ELR (cell line): ENCODE measurements around the gene PTPRN2.
"Not testable (repeated sequence)": the region's sequence is repeated elsewhere in the genome, so short reads cannot be mapped to it uniquely, and the experiment has no call there.

Experiments
- DNase-seq: peaks from one replicate; pipeline ENCODE4 v3.0.0-alpha.2; 2015; ENCODE audit warnings: low read depth

Gene PTPRN2

GRCh38 chr7:158048569-158048968 lies 539.1 kb downstream of the PTPRN2 start:
- no peak for DNase-seq

- DNase-seq: no peak
Measured at GRCh38 chr7:158047391-158048059, 540.1 kb downstream of the PTPRN2 start.

GRCh38 chr7:158046246-158046645 lies 541.4 kb downstream of the PTPRN2 start:
- not testable (repeated sequence) for DNase-seq

GRCh38 chr7:158044482-158044823 lies 543.2 kb downstream of the PTPRN2 start:
- DNase-seq: no peak

- no peak for DNase-seq
Measured at GRCh38 chr7:158043551-158044481, 543.8 kb downstream of the PTPRN2 start.

GRCh38 chr7:158042156-158042880 lies 545.3 kb downstream of the PTPRN2 start:
- no peak for DNase-seq

GRCh38 chr7:158040199-158040598 lies 547.4 kb downstream of the PTPRN2 start:
- DNase-seq: no peak

- DNase-seq: no peak
Measured at GRCh38 chr7:158039270-158039669, 548.4 kb downstream of the PTPRN2 start.

- no peak for DNase-seq
Measured at GRCh38 chr7:158037211-158037610, 550.4 kb downstream of the PTPRN2 start.

- DNase-seq: no peak
Measured at GRCh38 chr7:158035343-158035742, 552.3 kb downstream of the PTPRN2 start.

GRCh38 chr7:158034571-158034970 lies 553.1 kb downstream of the PTPRN2 start:
- DNase-seq: no peak

GRCh38 chr7:158033925-158034324 lies 553.7 kb downstream of the PTPRN2 start:
- DNase-seq: not testable (repeated sequence)

GRCh38 chr7:158033196-158033595 lies 554.4 kb downstream of the PTPRN2 start:
- no peak for DNase-seq

GRCh38 chr7:158032561-158033115 lies 555.0 kb downstream of the PTPRN2 start:
- DNase-seq: no peak

GRCh38 chr7:158031867-158032308 lies 555.7 kb downstream of the PTPRN2 start:
- no peak for DNase-seq

- no peak for DNase-seq
Measured at GRCh38 chr7:158030566-158030965, 557.1 kb downstream of the PTPRN2 start.

- DNase-seq: no peak
Measured at GRCh38 chr7:158030071-158030470, 557.6 kb downstream of the PTPRN2 start.

- no peak for DNase-seq
Measured at GRCh38 chr7:158029509-158029908, 558.1 kb downstream of the PTPRN2 start.

- DNase-seq: no peak
Measured at GRCh38 chr7:158028971-158029370, 558.7 kb downstream of the PTPRN2 start.

- DNase-seq: no peak
Measured at GRCh38 chr7:158028290-158028941, 559.2 kb downstream of the PTPRN2 start.

GRCh38 chr7:158027646-158028045 lies 560.0 kb downstream of the PTPRN2 start:
- no peak for DNase-seq
